Germinal center (tissue), 1 donor: ENCODE data around the gene PCDHA8.
"Not testable (repeated sequence)": the region's sequence is repeated elsewhere in the genome, so short reads cannot be mapped to it uniquely, and the experiment has no call there.

Experiments
- DNase-seq: peaks from one replicate; pipeline ENCODE4 v3.0.0; 2012; ENCODE audit warnings: mixed read lengths, low spot score

The PCDHA8 gene

DNA sequence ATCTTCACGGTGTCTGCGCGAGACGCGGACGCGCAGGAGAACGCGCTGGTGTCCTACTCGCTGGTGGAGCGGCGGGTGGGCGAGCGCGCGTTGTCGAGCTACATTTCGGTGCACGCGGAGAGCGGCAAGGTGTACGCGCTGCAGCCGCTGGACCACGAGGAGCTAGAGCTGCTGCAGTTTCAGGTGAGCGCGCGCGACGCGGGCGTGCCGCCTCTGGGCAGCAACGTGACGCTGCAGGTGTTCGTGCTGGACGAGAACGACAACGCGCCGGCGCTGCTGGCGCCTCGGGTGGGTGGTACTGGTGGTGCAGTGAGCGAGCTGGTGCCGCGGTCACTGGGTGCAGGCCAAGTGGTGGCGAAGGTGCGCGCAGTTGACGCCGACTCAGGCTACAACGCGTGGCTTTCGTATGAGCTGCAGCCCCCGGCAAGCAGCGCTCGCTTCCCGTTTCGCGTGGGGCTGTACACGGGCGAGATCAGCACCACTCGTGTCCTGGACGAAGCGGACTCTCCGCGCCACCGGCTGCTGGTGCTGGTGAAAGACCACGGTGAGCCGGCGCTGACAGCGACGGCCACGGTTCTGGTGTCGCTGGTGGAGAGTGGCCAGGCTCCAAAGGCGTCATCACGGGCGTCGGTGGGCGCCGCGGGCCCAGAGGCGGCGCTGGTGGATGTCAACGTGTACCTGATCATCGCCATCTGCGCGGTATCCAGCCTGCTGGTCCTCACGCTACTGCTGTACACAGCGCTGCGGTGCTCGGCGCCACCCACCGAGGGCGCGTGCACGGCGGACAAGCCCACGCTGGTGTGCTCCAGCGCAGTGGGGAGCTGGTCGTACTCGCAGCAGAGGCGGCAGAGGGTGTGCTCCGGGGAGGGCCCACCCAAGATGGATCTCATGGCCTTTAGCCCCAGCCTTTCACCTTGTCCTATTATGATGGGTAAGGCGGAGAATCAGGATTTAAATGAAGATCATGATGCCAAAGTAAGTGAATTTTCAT lies 11.2 kb upstream of the PCDHA8 start:
- DNase-seq: not testable (repeated sequence)

DNA sequence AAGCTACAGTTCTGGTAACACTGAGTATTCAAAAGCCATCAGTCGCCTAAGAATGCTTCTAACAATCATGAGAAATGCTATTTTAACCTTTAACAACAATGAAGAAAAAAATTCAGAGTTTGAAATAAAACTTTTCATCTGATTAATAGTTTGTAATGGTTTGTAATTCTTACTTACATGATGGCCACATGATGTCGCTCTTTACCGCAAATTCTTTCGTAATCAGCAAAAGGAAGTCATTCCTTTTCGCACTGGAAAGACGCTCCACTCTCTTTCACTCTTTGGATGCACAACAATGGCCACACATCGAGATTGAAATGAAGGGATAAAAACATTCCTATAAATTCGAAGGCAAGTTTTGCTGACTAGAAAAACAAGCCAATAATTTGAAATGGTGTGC lies 7.0 kb upstream of the PCDHA8 start, which contains the start of gene PCDHA7:
TSS of gene PCDHA7 (plus strand) at position 277 of the 400 bp plus-strand sequence. CDS start at position 392, 115 bp downstream.
- no peak for DNase-seq

DNA sequence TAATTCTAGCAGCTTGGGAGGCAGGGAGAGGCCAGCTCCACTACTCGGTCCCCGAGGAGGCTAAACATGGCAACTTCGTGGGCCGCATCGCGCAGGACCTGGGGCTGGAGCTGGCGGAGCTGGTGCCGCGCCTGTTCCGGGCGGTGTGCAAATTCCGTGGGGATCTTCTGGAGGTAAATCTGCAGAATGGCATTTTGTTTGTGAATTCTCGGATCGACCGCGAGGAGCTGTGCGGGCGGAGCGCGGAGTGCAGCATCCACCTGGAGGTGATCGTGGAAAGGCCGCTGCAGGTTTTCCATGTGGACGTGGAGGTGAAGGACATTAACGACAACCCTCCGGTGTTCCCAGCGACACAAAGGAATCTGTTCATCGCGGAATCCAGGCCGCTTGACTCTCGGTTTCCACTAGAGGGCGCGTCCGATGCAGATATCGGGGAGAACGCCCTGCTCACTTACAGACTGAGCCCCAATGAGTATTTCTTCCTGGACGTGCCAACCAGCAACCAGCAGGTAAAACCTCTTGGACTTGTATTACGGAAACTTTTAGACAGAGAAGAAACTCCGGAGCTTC lies 6.5 kb upstream of the PCDHA8 start:
- not testable (repeated sequence) for DNase-seq

DNA sequence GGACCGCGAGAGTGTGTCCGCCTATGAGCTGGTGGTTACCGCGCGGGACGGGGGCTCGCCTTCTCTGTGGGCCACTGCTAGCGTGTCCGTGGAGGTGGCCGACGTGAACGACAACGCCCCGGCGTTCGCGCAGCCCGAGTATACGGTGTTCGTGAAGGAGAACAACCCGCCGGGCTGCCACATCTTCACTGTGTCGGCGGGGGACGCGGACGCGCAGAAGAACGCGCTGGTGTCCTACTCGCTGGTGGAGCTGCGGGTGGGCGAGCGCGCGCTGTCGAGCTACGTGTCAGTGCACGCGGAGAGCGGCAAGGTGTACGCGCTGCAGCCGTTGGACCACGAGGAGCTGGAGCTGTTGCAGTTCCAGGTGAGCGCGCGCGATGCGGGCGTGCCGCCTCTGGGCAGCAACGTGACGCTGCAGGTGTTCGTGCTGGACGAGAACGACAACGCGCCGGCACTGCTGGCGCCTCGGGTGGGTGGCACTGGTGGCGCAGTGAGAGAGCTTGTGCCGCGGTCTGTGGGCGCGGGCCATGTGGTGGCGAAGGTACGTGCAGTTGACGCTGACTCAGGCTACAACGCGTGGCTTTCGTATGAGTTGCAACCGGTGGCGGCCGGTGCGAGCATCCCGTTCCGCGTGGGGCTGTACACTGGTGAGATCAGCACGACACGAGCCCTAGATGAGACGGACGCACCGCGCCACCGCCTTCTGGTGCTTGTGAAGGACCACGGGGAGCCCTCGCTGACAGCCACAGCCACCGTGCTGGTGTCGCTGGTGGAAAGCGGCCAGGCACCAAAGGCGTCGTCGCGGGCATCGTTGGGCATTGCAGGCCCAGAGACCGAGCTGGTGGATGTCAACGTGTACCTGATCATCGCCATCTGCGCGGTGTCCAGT lies 5.1 kb upstream of the PCDHA8 start:
- no peak for DNase-seq

DNA sequence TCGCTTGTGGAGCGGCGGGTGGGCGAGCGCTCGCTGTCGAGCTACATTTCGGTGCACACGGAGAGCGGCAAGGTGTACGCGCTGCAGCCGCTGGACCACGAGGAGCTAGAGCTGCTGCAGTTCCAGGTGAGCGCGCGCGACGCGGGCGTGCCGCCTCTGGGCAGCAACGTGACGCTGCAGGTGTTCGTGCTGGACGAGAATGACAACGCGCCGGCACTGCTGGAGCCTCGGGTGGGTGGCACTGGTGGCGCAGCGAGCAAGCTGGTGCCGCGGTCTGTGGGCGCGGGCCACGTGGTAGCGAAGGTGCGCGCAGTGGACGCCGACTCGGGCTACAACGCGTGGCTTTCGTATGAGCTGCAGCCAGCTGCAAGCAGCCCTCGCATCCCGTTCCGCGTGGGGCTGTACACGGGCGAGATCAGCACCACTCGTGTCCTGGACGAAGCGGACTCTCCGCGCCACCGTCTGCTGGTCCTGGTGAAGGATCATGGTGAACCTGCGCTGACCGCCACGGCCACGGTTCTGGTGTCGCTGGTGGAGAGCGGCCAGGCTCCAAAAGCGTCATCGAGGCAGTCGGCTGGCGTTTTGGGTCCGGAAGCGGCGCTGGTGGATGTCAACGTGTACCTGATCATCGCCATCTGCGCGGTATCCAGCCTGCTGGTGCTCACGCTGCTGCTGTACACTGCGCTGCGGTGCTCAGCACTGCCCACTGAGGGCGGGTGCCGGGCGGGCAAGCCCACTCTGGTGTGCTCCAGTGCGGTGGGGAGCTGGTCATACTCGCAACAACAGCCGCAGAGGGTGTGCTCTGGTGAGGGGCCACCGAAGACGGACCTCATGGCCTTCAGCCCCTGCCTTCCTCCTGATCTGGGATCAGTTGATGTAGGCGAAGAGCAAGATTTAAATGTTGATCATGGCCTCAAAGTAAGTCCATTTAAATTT lies 2.1 kb downstream of the PCDHA8 start:
- no peak for DNase-seq

DNA sequence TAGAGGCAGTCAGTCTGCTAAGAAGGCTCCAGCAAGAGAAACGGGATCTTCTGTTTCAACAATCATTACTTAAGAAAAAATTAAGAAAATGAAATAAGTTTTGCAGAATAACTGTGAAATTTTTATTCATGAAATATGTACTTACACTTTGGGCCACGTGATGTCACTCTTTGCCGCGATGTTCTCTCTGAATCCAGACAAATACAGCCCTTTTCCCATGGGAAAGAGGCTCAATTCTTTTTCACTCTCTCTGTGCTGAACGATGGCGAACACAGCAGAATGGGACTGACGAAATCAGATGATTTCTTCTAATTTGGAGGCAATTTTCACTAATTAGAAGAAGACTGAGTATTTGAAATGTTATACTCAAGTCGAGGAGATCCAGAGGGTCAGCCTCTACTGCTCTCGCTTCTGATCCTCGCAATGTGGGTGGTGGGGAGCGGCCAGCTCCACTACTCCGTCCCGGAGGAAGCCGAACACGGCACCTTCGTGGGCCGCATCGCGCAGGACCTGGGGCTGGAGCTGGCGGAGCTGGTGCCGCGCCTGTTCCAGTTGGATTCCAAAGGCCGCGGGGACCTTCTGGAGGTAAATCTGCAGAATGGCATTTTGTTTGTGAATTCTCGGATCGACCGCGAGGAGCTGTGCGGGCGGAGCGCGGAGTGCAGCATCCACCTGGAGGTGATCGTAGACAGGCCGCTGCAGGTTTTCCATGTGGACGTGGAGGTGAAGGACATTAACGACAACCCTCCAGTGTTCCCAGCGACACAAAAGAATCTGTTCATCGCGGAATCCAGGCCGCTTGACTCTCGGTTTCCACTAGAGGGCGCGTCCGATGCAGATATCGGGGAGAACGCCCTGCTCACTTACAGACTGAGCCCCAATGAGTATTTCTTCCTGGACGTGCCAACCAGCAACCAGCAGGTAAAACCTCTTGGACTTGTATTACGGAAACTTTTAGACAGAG lies 7.4 kb downstream of the PCDHA8 start, which contains the start of gene PCDHA9:
TSS of gene PCDHA9 (plus strand) at position 244 of the 964 bp plus-strand sequence. CDS start at position 358, 114 bp downstream.
- DNase-seq: not testable (repeated sequence)

DNA sequence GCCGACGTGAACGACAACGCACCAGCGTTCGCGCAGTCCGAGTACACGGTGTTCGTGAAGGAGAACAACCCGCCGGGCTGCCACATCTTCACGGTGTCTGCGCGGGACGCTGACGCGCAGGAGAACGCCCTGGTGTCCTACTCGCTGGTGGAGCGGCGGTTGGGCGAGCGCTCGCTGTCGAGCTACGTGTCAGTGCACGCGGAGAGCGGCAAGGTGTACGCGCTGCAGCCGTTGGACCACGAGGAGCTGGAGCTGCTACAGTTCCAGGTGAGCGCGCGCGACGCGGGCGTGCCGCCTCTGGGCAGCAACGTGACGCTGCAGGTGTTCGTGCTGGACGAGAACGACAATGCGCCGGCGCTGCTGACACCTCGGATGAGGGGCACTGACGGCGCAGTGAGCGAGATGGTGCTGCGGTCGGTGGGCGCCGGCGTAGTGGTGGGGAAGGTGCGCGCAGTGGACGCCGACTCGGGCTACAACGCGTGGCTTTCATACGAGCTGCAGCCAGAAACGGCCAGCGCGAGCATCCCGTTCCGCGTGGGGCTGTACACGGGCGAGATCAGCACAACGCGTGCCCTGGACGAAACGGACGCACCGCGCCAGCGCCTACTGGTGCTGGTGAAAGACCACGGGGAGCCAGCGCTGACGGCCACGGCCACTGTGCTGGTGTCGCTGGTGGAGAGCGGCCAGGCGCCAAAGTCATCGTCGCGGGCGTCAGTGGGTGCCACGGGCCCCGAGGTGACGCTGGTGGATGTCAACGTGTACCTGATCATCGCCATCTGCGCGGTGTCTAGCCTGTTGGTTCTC lies 9.0 kb downstream of the PCDHA8 start:
- not testable (repeated sequence) for DNase-seq

DNA sequence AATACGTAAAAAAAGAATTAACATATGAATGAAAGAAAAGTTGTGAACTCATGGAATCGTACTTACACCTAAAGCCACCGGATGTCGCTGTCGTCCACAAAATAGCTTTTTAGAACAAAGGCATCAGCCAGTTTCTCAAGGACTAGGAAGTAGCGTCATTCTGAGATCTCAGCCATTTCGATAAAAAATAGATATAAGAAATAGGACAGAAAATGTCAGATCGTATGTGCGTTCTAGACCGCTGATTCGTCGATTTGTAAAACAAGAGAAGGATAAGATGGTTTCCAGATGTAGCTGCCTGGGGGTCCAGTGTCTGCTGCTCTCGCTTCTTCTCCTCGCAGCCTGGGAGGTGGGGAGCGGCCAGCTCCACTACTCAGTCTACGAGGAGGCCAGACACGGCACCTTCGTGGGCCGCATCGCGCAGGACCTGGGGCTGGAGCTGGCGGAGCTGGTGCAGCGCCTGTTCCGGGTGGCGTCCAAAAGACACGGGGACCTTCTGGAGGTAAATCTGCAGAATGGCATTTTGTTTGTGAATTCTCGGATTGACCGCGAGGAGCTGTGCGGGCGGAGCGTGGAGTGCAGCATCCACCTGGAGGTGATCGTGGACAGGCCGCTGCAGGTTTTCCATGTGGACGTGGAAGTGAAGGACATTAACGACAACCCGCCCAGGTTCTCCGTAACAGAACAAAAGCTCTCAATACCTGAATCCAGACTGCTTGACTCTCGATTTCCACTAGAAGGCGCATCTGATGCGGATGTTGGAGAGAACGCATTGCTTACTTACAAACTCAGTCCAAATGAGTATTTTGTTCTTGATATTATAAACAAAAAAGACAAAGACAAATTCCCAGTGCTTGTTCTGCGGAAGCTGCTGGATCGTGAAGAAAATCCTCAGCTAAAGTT lies 15.0 kb downstream of the PCDHA8 start, which contains the start of gene PCDHA10:
TSS of gene PCDHA10 (plus strand) at position 126 of the 903 bp plus-strand sequence. CDS start at position 278, 152 bp downstream.
- DNase-seq: no peak

DNA sequence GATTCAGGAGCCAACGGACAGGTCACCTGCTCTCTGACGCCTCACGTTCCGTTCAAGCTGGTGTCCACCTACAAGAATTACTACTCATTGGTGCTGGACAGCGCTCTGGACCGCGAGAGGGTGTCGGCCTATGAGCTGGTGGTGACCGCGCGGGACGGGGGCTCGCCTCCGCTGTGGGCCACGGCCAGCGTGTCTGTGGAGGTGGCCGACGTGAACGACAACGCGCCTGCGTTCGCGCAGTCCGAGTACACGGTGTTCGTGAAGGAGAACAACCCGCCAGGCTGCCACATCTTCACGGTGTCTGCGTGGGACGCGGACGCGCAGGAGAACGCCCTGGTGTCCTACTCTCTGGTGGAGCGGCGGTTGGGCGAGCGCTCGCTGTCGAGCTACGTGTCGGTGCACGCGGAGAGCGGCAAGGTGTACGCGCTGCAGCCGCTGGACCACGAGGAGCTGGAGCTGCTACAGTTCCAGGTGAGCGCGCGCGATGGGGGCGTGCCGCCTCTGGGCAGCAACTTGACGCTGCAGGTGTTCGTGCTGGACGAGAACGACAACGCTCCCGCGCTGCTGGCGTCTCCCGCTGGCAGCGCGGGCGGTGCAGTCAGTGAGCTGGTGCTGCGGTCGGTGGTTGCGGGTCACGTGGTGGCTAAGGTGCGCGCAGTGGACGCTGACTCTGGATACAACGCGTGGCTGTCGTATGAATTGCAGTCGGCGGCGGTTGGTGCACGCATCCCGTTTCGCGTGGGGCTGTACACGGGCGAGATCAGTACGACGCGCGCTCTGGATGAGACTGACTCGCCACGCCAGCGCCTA lies 16.4 kb downstream of the PCDHA8 start:
- DNase-seq: no peak

DNA sequence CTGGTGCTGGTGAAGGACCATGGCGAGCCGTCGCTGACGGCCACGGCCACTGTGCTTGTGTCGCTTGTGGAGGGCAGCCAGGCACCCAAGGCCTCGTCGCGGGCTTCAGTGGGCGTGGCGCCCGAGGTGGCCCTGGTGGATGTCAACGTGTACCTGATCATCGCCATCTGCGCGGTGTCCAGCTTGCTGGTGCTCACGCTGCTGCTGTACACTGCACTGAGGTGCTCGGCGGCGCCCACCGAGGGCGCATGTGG lies 16.9 kb downstream of the PCDHA8 start:
- DNase-seq: no peak

DNA sequence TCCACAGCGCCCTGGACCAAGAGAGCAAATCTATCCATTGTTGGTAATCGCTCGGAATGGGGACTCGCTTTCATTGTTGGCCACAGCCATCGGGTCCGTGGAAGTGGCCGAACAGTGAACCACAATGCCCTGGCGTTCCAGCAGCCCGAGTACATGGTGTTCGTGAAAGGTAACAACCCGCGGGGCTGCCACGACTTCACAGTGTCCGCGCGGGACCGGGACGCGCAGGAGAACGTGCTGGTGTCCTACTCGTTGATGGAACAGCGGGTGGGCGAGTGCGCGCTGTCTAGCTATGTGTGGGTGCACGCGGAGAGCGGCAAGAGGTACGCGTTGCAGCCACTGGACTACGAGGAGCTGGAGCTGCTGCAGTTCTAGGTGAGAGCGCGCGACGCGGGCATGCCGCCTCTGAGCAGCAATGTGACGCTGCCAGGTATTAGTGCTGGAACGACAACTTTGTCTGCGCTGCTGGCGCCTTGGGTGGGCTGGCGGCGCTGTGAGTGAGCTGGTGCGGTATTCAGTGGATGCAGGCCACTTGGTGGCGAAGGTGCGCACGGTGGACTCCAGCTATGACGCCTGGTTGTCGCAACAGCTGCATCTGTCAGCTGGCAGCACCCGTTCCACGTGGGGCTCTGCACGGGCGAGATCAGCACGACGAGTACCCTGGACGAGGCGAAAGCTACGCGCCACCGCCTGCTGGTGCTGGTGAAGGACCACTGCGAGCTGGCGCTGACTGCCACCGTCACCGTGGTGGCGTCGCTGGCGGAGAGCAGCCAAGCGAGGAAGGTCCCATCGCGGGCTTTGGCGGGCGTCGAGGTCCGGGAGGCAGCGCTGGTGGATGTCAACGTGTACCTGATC lies 21.7 kb downstream of the PCDHA8 start:
- DNase-seq: no peak

DNA sequence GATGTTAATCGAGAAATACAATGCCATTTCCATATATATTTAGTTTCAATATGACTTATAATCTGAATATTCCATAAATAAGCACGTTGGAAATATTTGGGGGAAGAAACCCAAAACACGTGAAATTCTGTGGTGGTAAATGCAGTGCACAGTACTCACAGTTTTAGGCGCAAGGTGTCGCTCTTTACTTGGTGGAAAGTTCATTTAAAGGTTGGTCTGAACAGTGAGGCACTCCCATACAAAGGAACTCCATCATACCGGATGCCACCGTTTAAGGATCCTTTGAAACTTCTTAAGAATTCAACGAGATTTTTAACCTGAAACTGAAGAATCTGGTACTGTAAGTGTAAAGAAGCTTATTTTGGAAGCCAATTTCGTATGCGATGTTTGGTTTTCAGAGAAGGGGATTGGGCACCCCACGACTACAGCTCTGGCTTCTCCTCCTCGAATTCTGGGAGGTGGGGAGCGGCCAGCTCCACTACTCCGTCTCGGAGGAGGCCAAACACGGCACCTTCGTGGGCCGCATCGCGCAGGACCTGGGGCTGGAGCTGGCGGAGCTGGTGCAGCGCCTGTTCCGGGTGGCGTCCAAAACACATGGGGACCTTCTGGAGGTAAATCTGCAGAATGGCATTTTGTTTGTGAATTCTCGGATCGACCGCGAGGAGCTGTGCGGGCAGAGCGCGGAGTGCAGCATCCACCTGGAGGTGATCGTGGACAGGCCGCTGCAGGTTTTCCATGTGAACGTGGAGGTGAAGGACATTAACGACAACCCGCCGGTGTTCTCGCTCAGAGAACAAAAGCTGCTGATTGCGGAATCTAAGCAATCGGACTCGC lies 28.0 kb downstream of the PCDHA8 start, which contains the start of gene PCDHA11:
TSS of gene PCDHA11 (plus strand) at position 237 of the 834 bp plus-strand sequence. CDS start at position 384, 147 bp downstream.
- no peak for DNase-seq

DNA sequence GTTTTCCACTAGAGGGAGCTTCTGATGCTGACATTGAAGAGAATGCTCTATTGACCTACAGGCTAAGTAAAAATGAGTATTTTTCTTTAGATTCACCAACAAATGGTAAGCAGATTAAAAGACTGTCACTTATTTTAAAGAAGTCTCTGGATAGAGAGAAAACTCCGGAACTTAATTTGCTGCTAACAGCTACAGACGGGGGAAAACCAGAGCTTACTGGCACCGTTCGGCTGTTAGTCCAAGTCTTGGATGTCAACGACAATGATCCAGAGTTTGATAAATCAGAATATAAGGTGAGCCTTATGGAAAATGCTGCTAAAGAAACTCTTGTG lies 28.5 kb downstream of the PCDHA8 start:
- DNase-seq: no peak

DNA sequence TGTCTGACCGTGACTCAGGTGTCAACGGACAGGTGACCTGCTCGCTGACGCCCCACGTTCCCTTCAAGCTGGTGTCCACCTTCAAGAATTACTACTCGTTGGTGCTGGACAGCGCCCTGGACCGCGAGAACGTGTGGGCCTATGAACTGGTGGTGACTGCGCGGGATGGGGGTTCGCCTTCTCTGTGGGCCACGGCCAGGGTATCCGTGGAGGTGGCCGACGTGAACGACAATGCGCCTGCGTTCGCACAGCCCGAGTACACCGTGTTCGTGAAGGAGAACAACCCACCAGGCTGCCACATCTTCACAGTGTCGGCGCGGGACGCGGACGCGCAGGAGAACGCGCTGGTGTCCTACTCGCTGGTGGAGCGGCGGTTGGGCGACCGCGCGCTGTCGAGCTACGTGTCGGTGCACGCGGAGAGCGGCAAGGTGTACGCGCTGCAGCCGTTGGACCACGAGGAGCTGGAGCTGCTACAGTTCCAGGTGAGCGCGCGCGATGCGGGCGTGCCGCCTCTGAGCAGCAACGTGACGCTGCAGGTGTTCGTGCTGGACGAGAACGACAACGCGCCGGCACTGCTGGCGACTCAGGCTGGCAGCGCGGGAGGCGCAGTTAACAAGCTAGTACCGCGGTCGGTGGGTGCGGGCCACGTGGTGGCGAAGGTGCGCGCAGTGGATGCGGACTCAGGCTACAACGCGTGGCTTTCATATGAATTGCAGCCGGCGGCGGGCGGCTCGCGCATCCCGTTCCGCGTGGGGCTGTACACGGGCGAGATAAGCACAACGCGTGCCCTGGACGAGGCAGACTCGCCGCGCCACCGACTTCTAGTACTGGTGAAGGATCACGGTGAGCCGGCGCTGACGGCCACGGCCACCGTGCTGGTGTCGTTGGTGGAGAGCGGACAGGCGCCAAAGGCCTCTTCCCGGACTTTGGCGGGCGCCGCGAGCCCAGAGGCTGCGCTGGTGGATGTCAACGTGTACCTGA lies 29.5 kb downstream of the PCDHA8 start:
- no peak for DNase-seq
